ENCODE data around the gene SLC35E2B.
"Not testable (repeated sequence)": the region's sequence is repeated elsewhere in the genome, so short reads cannot be mapped to it uniquely, and the experiment has no call there.

- TF ChIP-seq CTCF (IDR thresholded peaks at IDR 0.05); POLR2A (IDR thresholded peaks at IDR 0.05); EP300 (IDR thresholded peaks at IDR 0.05; ENCODE audit: low read depth); POLR2AphosphoS5 (IDR thresholded peaks at IDR 0.05): not testable (repeated sequence)
Observed at GRCh38 chr1:1700067-1700466, 7.5 kb upstream of the SLC35E2B start.

Measured in transverse colon (tissue), 4 donors.